Measurements from ENCODE around the gene OAS2.

The OAS2 gene, protein sequence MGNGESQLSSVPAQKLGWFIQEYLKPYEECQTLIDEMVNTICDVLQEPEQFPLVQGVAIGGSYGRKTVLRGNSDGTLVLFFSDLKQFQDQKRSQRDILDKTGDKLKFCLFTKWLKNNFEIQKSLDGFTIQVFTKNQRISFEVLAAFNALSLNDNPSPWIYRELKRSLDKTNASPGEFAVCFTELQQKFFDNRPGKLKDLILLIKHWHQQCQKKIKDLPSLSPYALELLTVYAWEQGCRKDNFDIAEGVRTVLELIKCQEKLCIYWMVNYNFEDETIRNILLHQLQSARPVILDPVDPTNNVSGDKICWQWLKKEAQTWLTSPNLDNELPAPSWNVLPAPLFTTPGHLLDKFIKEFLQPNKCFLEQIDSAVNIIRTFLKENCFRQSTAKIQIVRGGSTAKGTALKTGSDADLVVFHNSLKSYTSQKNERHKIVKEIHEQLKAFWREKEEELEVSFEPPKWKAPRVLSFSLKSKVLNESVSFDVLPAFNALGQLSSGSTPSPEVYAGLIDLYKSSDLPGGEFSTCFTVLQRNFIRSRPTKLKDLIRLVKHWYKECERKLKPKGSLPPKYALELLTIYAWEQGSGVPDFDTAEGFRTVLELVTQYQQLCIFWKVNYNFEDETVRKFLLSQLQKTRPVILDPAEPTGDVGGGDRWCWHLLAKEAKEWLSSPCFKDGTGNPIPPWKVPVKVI

DNA sequence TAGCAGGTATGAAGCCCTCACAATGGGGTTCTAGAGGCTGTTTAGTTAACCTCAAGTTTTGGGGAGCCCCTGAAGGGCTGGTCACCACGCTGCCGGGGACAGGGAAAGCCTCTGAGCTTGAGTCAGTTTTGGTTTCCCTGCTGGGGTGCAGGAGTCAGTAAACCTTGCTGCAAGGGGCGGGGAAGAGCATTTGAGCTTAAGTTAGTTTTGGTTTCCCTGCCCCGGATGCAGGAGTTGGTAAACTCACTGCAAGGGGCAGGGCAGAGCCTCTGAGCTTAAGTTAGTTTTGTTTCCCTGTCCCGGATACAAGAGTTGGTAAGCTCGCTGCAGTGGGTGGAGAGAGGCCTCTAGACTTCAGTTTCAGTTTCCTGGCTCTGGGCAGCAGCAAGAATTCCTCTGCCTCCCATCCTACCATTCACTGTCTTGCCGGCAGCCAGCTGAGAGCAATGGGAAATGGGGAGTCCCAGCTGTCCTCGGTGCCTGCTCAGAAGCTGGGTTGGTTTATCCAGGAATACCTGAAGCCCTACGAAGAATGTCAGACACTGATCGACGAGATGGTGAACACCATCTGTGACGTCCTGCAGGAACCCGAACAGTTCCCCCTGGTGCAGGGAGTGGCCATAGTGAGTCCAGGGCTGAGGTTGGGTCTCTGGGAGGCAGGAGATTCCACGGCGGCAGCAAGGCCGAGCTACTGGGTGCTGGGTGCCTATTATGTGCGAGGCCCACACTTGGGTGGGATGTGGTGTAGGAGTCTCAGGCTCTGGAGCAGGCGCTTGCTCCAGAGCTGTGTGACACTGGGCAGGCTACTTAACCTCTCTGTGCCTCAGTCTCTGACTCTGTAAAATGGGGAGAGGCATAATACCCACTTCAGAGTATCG, at the start of gene OAS2:
Gene OAS2 (plus strand): TSS at position 357 of the 878 bp plus-strand sequence. CDS start 90 bp downstream, at position 447.
- no peak for TF ChIP-seq Cebpa-rat (IDR thresholded peaks at IDR 0.05)
- Histone ChIP-seq H3K4me3 (peak within 1 kb of the TSS; percentile 63), H3K9ac (peak within 1 kb of the TSS; percentile 72), H3K36me3 (no peaks in the 10 kb centered on the region), H3K27me3 (no peaks in the 10 kb centered on the region), H4K20me1 (no peaks in the 10 kb centered on the region), H3K4me1 (peaks cover 46% of the 10 kb centered on the region), H3K27ac (peak within 1 kb of the TSS; percentile 81), H3K4me2 (peak within 1 kb of the TSS; percentile 78), H3K9me3 (peaks cover 5% of the 10 kb centered on the region; the same call in 1 of the 2 replicates)

- H3K27me3 ChIP-seq, result no peaks in the 10 kb centered on the region
- no peaks in the 10 kb centered on the region for H3K36me3 ChIP-seq
- H3K27ac ChIP-seq, result no peak overlapping the region
- H3K9ac ChIP-seq, result no peak overlapping the region
- TF ChIP-seq Cebpa-rat (IDR thresholded peaks at IDR 0.05), result no peak
- H4K20me1 ChIP-seq, result no peaks in the 10 kb centered on the region
- no peak overlapping the region for H3K4me3 ChIP-seq
- peaks cover 10% of the 10 kb centered on the region; the same call in 1 of the 2 replicates for H3K4me1 ChIP-seq
- H3K9me3 ChIP-seq, result peaks cover 20% of the 10 kb centered on the region
- no peak overlapping the region for H3K4me2 ChIP-seq
These were observed 49.3 kb upstream of the OAS2 start for GRCh38 chr12:112928978-112929377.

- Histone ChIP-seq H4K20me1 (no peaks in the 10 kb centered on the region), H3K9ac (no peak overlapping the region), H3K4me1 (peaks cover 9% of the 10 kb centered on the region; the same call in 1 of the 2 replicates), H3K4me2 (no peak overlapping the region), H3K9me3 (peaks cover 20% of the 10 kb centered on the region), H3K27ac (no peak overlapping the region), H3K36me3 (no peaks in the 10 kb centered on the region), H3K27me3 (no peaks in the 10 kb centered on the region), H3K4me3 (no peak overlapping the region)
- no peak for TF ChIP-seq Cebpa-rat (IDR thresholded peaks at IDR 0.05)
These were observed 48.6 kb upstream of the OAS2 start for GRCh38 chr12:112929715-112930114.

GRCh38 chr12:112930350-112930749, 48.0 kb upstream of the OAS2 start:
- Histone ChIP-seq H3K4me2 (no peak overlapping the region), H3K9me3 (peaks cover 20% of the 10 kb centered on the region), H3K27me3 (no peaks in the 10 kb centered on the region), H3K9ac (no peak overlapping the region), H3K27ac (no peak overlapping the region), H3K4me3 (no peak overlapping the region), H3K36me3 (no peaks in the 10 kb centered on the region), H4K20me1 (no peaks in the 10 kb centered on the region), H3K4me1 (peaks cover 3% of the 10 kb centered on the region; the same call in 1 of the 2 replicates)
- TF ChIP-seq Cebpa-rat (IDR thresholded peaks at IDR 0.05), result no peak

DNA sequence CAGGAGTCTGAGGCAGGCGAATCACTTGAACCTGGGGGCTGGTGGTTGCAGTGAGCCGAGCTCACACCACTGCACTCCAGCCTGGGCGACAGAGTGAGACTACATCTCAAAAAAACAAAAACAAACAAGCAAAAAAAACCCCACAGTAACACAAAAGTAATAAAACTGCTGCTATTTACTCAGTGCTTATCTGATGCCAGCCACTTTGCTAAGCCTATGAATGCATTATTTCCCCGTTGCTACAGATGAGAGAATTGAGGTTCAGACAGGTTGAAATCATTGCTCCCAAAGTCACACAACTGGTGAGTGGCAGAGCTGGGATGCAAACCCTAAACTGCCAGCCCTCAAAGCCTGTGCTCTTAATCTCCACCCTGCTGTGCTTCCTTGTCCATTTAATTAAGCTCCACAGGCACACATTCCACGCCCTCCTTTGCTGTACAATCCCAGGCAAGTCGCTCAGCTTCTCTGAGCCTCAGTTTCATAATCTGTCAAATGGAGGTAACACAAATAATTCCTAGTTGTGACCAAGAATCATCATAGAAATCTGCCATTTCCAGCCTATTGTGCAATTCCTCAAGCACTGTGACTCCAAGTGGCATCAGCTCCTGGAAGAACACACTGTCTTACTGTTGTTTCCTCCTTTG, 45.7 kb upstream of the OAS2 start:
- H3K36me3 ChIP-seq, result no peaks in the 10 kb centered on the region
- no peak overlapping the region for H3K4me3 ChIP-seq
- H3K27ac ChIP-seq, result no peak overlapping the region
- no peak overlapping the region for H3K4me2 ChIP-seq
- no peak for TF ChIP-seq Cebpa-rat (IDR thresholded peaks at IDR 0.05)
- no peaks in the 10 kb centered on the region for H3K4me1 ChIP-seq
- no peaks in the 10 kb centered on the region for H4K20me1 ChIP-seq
- H3K27me3 ChIP-seq, result no peaks in the 10 kb centered on the region
- H3K9me3 ChIP-seq, result peaks cover 14% of the 10 kb centered on the region
- no peak overlapping the region for H3K9ac ChIP-seq

GRCh38 chr12:112933129-112933505, 45.2 kb upstream of the OAS2 start:
- TF ChIP-seq Cebpa-rat (IDR thresholded peaks at IDR 0.05), result no peak
- H4K20me1 ChIP-seq, result no peaks in the 10 kb centered on the region
- H3K27me3 ChIP-seq, result no peaks in the 10 kb centered on the region
- H3K4me2 ChIP-seq, result no peak overlapping the region
- H3K36me3 ChIP-seq, result no peaks in the 10 kb centered on the region
- no peak overlapping the region for H3K27ac ChIP-seq
- H3K9me3 ChIP-seq, result peaks cover 9% of the 10 kb centered on the region
- H3K4me1 ChIP-seq, result no peaks in the 10 kb centered on the region
- H3K4me3 ChIP-seq, result no peak overlapping the region
- no peak overlapping the region for H3K9ac ChIP-seq

DNA sequence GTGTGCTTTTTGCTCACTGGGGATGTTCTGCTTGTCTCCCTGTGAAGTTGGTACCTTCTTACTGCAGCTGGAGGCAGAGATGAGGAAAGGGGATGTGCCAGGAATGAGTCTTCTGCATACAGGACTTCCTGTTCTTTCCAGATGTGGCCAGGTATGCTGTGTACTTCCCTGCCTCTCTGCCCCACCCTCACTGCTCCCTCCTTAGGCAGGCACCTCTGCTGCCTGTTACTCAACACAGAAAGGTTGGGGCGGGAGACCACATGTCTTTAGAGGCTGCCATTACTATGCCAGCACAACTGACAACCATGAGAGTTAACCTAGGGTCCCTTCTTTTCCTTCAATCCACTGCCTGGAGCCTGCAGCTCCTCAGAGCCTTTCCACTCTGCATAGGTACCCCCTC, 42.1 kb upstream of the OAS2 start:
- Histone ChIP-seq H3K4me1 (peaks cover 24% of the 10 kb centered on the region), H3K27me3 (no peaks in the 10 kb centered on the region)
- TF ChIP-seq Cebpa-rat (IDR thresholded peaks at IDR 0.05), result no peak

DNA sequence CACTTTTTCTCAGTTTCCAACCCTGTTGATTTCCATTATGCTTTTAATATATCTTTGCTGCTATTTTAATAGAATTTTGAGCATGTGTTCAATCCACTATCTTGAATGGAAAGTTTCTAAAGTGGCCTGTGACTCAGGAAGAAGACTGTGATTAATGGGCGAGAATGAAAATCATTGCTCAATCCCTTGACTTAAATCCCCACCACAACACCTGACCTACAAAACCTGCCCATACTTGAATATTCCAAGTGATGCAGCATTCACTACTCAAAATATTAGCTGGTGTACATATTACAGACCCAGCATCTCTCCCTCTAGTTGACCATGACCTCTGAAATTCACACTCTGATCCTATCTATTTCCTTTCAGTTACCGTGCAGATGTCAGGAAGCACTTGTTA, 41.4 kb upstream of the OAS2 start:
- TF ChIP-seq Cebpa-rat (IDR thresholded peaks at IDR 0.05), result no peak
- H3K9me3 ChIP-seq, result no peaks in the 10 kb centered on the region

More for the DNA sequence above, 42.1 kb upstream of the OAS2 start:
- H3K4me2 ChIP-seq, result no peak overlapping the region
- 0 out of 2 replicates have a peak, but pooled peaks cover under 1% of the 10 kb centered on the region for H3K36me3 ChIP-seq
- no peaks in the 10 kb centered on the region for H3K9me3 ChIP-seq
- H3K27ac ChIP-seq, result no peak overlapping the region
- H3K4me3 ChIP-seq, result no peak overlapping the region
- H3K9ac ChIP-seq, result no peak overlapping the region
- H4K20me1 ChIP-seq, result no peaks in the 10 kb centered on the region

More for the DNA sequence above, 41.4 kb upstream of the OAS2 start:
- no peak overlapping the region for H3K4me3 ChIP-seq
- no peak overlapping the region for H3K9ac ChIP-seq
- H3K4me2 ChIP-seq, result no peak overlapping the region
- H3K4me1 ChIP-seq, result peaks cover 24% of the 10 kb centered on the region
- no peak overlapping the region for H3K27ac ChIP-seq
- H3K27me3 ChIP-seq, result no peaks in the 10 kb centered on the region
- no peaks in the 10 kb centered on the region for H4K20me1 ChIP-seq
- H3K36me3 ChIP-seq, result peaks cover 7% of the 10 kb centered on the region; the same call in 1 of the 2 replicates
